Astrocyte (in vitro differentiated cells and primary cell): ENCODE data around the gene ACD. TPM values are rescaled to one million over a fixed set of nuclear protein-coding genes. Genes with fewer than 3 reads are reported as not detected.

ENCODE experiments used
- DNase-seq: peaks from one replicate; pipeline ENCODE4 v3.0.0-alpha.2; 2010; ENCODE audit warnings: low read depth
- FAIRE-seq: peaks from 2 replicates; lab custom pipeline; 2011; peaks lifted over from hg19 to GRCh38; lab: Jason Lieb, UNC
- H2AFZ ChIP-seq: 2 replicates; pipeline ENCODE4 v1.6.0; 2012; ENCODE audit warnings: low read depth, low read length, inconsistent platforms
- H3K27ac ChIP-seq: 2 replicates; pipeline ENCODE4 v1.5.1; 2011; ENCODE audit warnings: low read depth, low read length, inconsistent platforms
- H3K27me3 ChIP-seq: 2 replicates; pipeline ENCODE4 v1.6.0; 2011; ENCODE audit warnings: low read length, inconsistent platforms; ENCODE audit not compliant: insufficient read depth
- H3K36me3 ChIP-seq: 2 replicates; pipeline ENCODE4 v1.5.1; 2011; ENCODE audit warnings: low read length, inconsistent platforms; ENCODE audit not compliant: insufficient read depth
- H3K4me1 ChIP-seq: 2 replicates; pipeline ENCODE4 v1.5.1; 2011; ENCODE audit warnings: low read length, inconsistent platforms; ENCODE audit not compliant: insufficient read depth
- H3K4me2 ChIP-seq: 2 replicates; pipeline ENCODE4 v1.6.0; 2012; ENCODE audit warnings: low read length, inconsistent platforms
- H3K4me3 ChIP-seq: 2 replicates; pipeline ENCODE4 v1.5.1; 2011; ENCODE audit warnings: low read depth, mild to moderate bottlenecking, low read length, inconsistent platforms; ENCODE audit not compliant: insufficient read depth
- H3K79me2 ChIP-seq: 2 replicates; pipeline ENCODE4 v1.6.0; 2012; ENCODE audit warnings: mild to moderate bottlenecking, low read length, inconsistent platforms; ENCODE audit not compliant: insufficient read depth
- H3K9ac ChIP-seq: 2 replicates; pipeline ENCODE4 v1.6.0; 2012; ENCODE audit warnings: mild to moderate bottlenecking, low read length, inconsistent platforms
- H3K9me3 ChIP-seq: 2 replicates; pipeline ENCODE4 v1.5.1; 2012; ENCODE audit warnings: low read depth, mild to moderate bottlenecking, low read length, inconsistent platforms; ENCODE audit not compliant: insufficient read depth
- H4K20me1 ChIP-seq: 2 replicates; pipeline ENCODE4 v1.6.0; 2012; ENCODE audit warnings: low read length, inconsistent platforms; ENCODE audit not compliant: insufficient read depth
- H3K27ac Mint-ChIP-seq: one replicate; pipeline ENCODE4 v1.8.0; 2021; ENCODE audit warnings: mild to moderate bottlenecking, mixed read lengths; ENCODE audit not compliant: unreplicated experiment
- H3K27me3 Mint-ChIP-seq: one replicate; pipeline ENCODE4 v1.8.0; 2021; ENCODE audit warnings: low read depth, mixed read lengths; ENCODE audit not compliant: unreplicated experiment
- H3K36me3 Mint-ChIP-seq: one replicate; pipeline ENCODE4 v1.8.0; 2021; ENCODE audit warnings: low read depth, mixed read lengths; ENCODE audit not compliant: unreplicated experiment
- H3K4me1 Mint-ChIP-seq: one replicate; pipeline ENCODE4 v1.8.0; 2021; ENCODE audit warnings: low read depth, mixed read lengths; ENCODE audit not compliant: unreplicated experiment
- H3K4me3 Mint-ChIP-seq: one replicate; pipeline ENCODE4 v1.8.0; 2021; ENCODE audit warnings: mild to moderate bottlenecking, moderate library complexity, mixed read lengths; ENCODE audit not compliant: unreplicated experiment
- H3K9me3 Mint-ChIP-seq: one replicate; pipeline ENCODE4 v1.8.0; 2021; ENCODE audit warnings: mild to moderate bottlenecking, mixed read lengths; ENCODE audit not compliant: unreplicated experiment
- CTCF ChIP-seq: IDR thresholded peaks from 2 replicates; pipeline ENCODE4 v1.5.1; 2011; ENCODE audit warnings: low read depth, mild to moderate bottlenecking, inconsistent platforms, low read length, moderate library complexity; ENCODE audit not compliant: insufficient read depth
- EZH2 ChIP-seq: IDR thresholded peaks from 2 replicates; pipeline ENCODE4 v1.6.1; 2012; ENCODE audit warnings: mild to moderate bottlenecking, low read length, inconsistent platforms; ENCODE audit not compliant: insufficient read depth
- total RNA-seq: library from RNA; stranded (reverse); gene quantifications from 2 replicates; pipeline ENCODE4 v1.2.1, GENCODE V29; 2021

Gene ACD
- total RNA-seq, 1 donor from 2014 or later, result 11.8 TPM

GRCh38 chr16:67663877-67664222 lies 3.8 kb upstream of the ACD start:
- Mint-ChIP-seq H3K4me3 (no peak overlapping the region), H3K4me1 (peaks cover 4% of the 10 kb centered on the region), H3K36me3 (peaks cover 6% of the 10 kb centered on the region), H3K27ac (no peak overlapping the region), H3K9me3 (no peaks in the 10 kb centered on the region), H3K27me3 (peaks cover 6% of the 10 kb centered on the region)
- no peak overlapping the region for H3K9ac ChIP-seq
- no peaks in the 10 kb centered on the region for H3K9me3 ChIP-seq
- H3K4me3 ChIP-seq, result no peak overlapping the region
- H3K4me1 ChIP-seq, result peaks cover 29% of the 10 kb centered on the region
- TF ChIP-seq CTCF (no peak), EZH2 (no peak)
- H3K27ac ChIP-seq, result no peak overlapping the region
- H4K20me1 ChIP-seq, result peaks cover 16% of the 10 kb centered on the region
- H3K27me3 ChIP-seq, result no peaks in the 10 kb centered on the region
- H3K36me3 ChIP-seq, result peaks cover 2% of the 10 kb centered on the region
- H2AFZ ChIP-seq, result no peak overlapping the region
- DNase-seq (no peak), FAIRE-seq (no peak)
- H3K4me2 ChIP-seq, result no peak overlapping the region
- peaks cover 10% of the 10 kb centered on the region for H3K79me2 ChIP-seq

GRCh38 chr16:67663151-67663876 lies 3.3 kb upstream of the ACD start:
- Mint-ChIP-seq H3K36me3 (peaks cover 4% of the 10 kb centered on the region), H3K27me3 (peaks cover 6% of the 10 kb centered on the region), H3K4me3 (no peak overlapping the region), H3K4me1 (peaks cover 4% of the 10 kb centered on the region), H3K9me3 (no peaks in the 10 kb centered on the region), H3K27ac (no peak overlapping the region)
- DNase-seq, result no peak
- Histone ChIP-seq H3K9me3 (no peaks in the 10 kb centered on the region), H3K4me2 (no peak overlapping the region), H3K4me3 (no peak overlapping the region), H4K20me1 (peaks cover 22% of the 10 kb centered on the region), H3K36me3 (peaks cover 2% of the 10 kb centered on the region), H3K79me2 (peaks cover 14% of the 10 kb centered on the region), H3K27me3 (no peaks in the 10 kb centered on the region), H3K4me1 (peaks cover 29% of the 10 kb centered on the region), H3K9ac (no peak overlapping the region), H2AFZ (no peak overlapping the region), H3K27ac (no peak overlapping the region)
- TF ChIP-seq EZH2, result no peak
- peak; percentile 15 for TF ChIP-seq CTCF
- no peak for FAIRE-seq

- H3K4me3 ChIP-seq, result no peak overlapping the region
- FAIRE-seq (no peak), DNase-seq (no peak)
- H3K27ac ChIP-seq, result no peak overlapping the region
- peaks cover 4% of the 10 kb centered on the region for H3K36me3 Mint-ChIP-seq
- peaks cover 23% of the 10 kb centered on the region for H3K4me1 ChIP-seq
- H3K4me3 Mint-ChIP-seq, result no peak overlapping the region
- peaks cover 4% of the 10 kb centered on the region for H3K4me1 Mint-ChIP-seq
- H3K79me2 ChIP-seq, result peaks cover 14% of the 10 kb centered on the region
- H4K20me1 ChIP-seq, result peaks cover 22% of the 10 kb centered on the region
- no peak overlapping the region for H3K27ac Mint-ChIP-seq
- TF ChIP-seq EZH2, result no peak
- TF ChIP-seq CTCF, result no peak
- no peak overlapping the region for H3K4me2 ChIP-seq
- peaks cover 2% of the 10 kb centered on the region for H3K36me3 ChIP-seq
- no peaks in the 10 kb centered on the region for H3K27me3 ChIP-seq
- H3K9ac ChIP-seq, result no peak overlapping the region
- H3K27me3 Mint-ChIP-seq, result peaks cover 6% of the 10 kb centered on the region
- no peak overlapping the region for H2AFZ ChIP-seq
- no peaks in the 10 kb centered on the region for H3K9me3 ChIP-seq
- H3K9me3 Mint-ChIP-seq, result no peaks in the 10 kb centered on the region
Measured at GRCh38 chr16:67662653-67663010, 2.6 kb upstream of the ACD start.
